Gastroesophageal sphincter (tissue), 3 donors: ENCODE results near the gene USP32.

Experiments used
- CTCF ChIP-seq, 4 experiments: fragments of 200-600 bp in 2 of 4; fragments of 450-650 bp in 2 of 4; sonication (generic) in 1 of 4; IDR thresholded peaks; one replicate each; pipeline ENCODE4 v1.5.1; 2017 to 2019; ENCODE audit warnings: antibody characterized with exemption in 4 of 4, mild to moderate bottlenecking in 2 of 4, moderate library complexity in 2 of 4
- EP300 ChIP-seq: sonication (generic); formaldehyde crosslinking; IDR thresholded peaks from one replicate; pipeline ENCODE4 v1.6.1; 2017; ENCODE audit warnings: antibody characterized with exemption, mild to moderate bottlenecking
- POLR2A ChIP-seq, 2 donors: fragments of 450-650 bp; IDR thresholded peaks; one replicate each; pipeline ENCODE4 v1.6.1; 2017; ENCODE audit warnings: antibody characterized with exemption in 2 of 2, mild to moderate bottlenecking in 2 of 2, moderate library complexity in 1 of 2
- POLR2AphosphoS5 ChIP-seq: sonication (generic); formaldehyde crosslinking; IDR thresholded peaks from one replicate; pipeline ENCODE4 v1.6.1; 2017; ENCODE audit warnings: antibody characterized with exemption

- TF ChIP-seq POLR2A (IDR thresholded peaks at IDR 0.05), result no peak
- TF ChIP-seq CTCF (IDR thresholded peaks at IDR 0.05), result no peak
- TF ChIP-seq POLR2AphosphoS5, result no peak
- TF ChIP-seq EP300, result no peak
Measured at GRCh38 chr17:60153606-60154390, 238.1 kb downstream of the USP32 start.
